GM23338 (cell line): Measurements from ENCODE around the gene HDAC6. TPM values are rescaled to one million over a fixed set of nuclear protein-coding genes. Genes with fewer than 3 reads are reported as not detected.

ENCODE experiments used
- polyA plus RNA-seq: library from polyadenylated mRNA; unstranded; fragments of >200 nt; fragmentation: Nextera tagmentation; extraction: Ambion mirVana; gene quantifications from 2 replicates; pipeline ENCODE4 v1.2.1, GENCODE V29; 2016
- small RNA-seq: library from RNA; depleted of rRNA; stranded (forward); fragments of <200 nt; gene quantifications from one replicate; pipeline ENCODE3, GENCODE V24; 2014; ENCODE audit warnings: low replicate concordance
- total RNA-seq: library from RNA; depleted of rRNA; stranded (reverse); fragments of >200 nt; shearing (Covaris generic); gene quantifications from 2 replicates; pipeline ENCODE4 v1.2.3, GENCODE V29; 2014; rRNA removed

Gene HDAC6
- total and polyA plus RNA-seq, 2 experiments from 2014 or later: 33.0 to 49.8 TPM

Small RNAs within 50 kb of the gene (small RNA-seq; reads per million reads assigned to genes)
- not detected for gene RNU6-29P

Other genes starting within 250 kb of the HDAC6 start
- gene RBM3, start 227.6 kb upstream of the HDAC6 start, total RNA-seq: 103 and 114 TPM in 2 replicates
- gene RBM3, start 227.6 kb upstream of the HDAC6 start, polyA plus RNA-seq: 71.8 and 77.5 TPM in 2 replicates
- gene WDR13, start 204.6 kb upstream of the HDAC6 start, total RNA-seq: 24.2 and 34.9 TPM in 2 replicates
- gene WDR13, start 204.6 kb upstream of the HDAC6 start, polyA plus RNA-seq: 19.3 and 24.9 TPM in 2 replicates
- gene WAS, start 118.3 kb upstream of the HDAC6 start, total RNA-seq: 0.12 and 0.56 TPM in 2 replicates
- gene WAS, start 118.3 kb upstream of the HDAC6 start, polyA plus RNA-seq: 0.12 and 0.32 TPM in 2 replicates
- gene SUV39H1, start 105.3 kb upstream of the HDAC6 start, total RNA-seq: 14.1 and 15.2 TPM in 2 replicates
- gene SUV39H1, start 105.3 kb upstream of the HDAC6 start, polyA plus RNA-seq: 9.0 and 9.5 TPM in 2 replicates
- not detected in 2 replicates for gene GLOD5, start 40.3 kb upstream of the HDAC6 start, total RNA-seq
- not detected in 2 replicates for gene GLOD5, start 40.3 kb upstream of the HDAC6 start, polyA plus RNA-seq
- not detected in 2 replicates for gene GATA1, start 15.5 kb upstream of the HDAC6 start, total RNA-seq
- gene GATA1, start 15.5 kb upstream of the HDAC6 start, polyA plus RNA-seq: not detected in 2 replicates
- 1.3 TPM in 1 of 2 replicates, not detected in the other for gene ERAS, start 24.4 kb downstream of the HDAC6 start, total RNA-seq
- 1.7 and 2.4 TPM in 2 replicates for gene ERAS, start 24.4 kb downstream of the HDAC6 start, polyA plus RNA-seq
- 4.0 and 15.6 TPM in 2 replicates for gene PCSK1N, start 33.5 kb downstream of the HDAC6 start, total RNA-seq
- gene PCSK1N, start 33.5 kb downstream of the HDAC6 start, polyA plus RNA-seq: 12.8 and 16.5 TPM in 2 replicates
- 61.3 and 67.1 TPM in 2 replicates for gene TIMM17B, start 95.7 kb downstream of the HDAC6 start, total RNA-seq
- 147 and 158 TPM in 2 replicates for gene TIMM17B, start 95.7 kb downstream of the HDAC6 start, polyA plus RNA-seq
- 53.2 and 63.4 TPM in 2 replicates for gene PQBP1, start 95.9 kb downstream of the HDAC6 start, total RNA-seq
- 121 and 130 TPM in 2 replicates for gene PQBP1, start 95.9 kb downstream of the HDAC6 start, polyA plus RNA-seq
- gene SLC35A2, start 109.6 kb downstream of the HDAC6 start, total RNA-seq: 16.4 and 17.7 TPM in 2 replicates
- 13.0 and 20.6 TPM in 2 replicates for gene SLC35A2, start 109.6 kb downstream of the HDAC6 start, polyA plus RNA-seq
- 336 and 359 TPM in 2 replicates for gene PIM2, start 117.0 kb downstream of the HDAC6 start, total RNA-seq
- 232 and 237 TPM in 2 replicates for gene PIM2, start 117.0 kb downstream of the HDAC6 start, polyA plus RNA-seq
- 45.4 and 56.5 TPM in 2 replicates for gene OTUD5, start 155.5 kb downstream of the HDAC6 start, total RNA-seq
- gene OTUD5, start 155.5 kb downstream of the HDAC6 start, polyA plus RNA-seq: 23.5 and 28.7 TPM in 2 replicates
- 5.3 and 5.6 TPM in 2 replicates for gene KCND1, start 169.8 kb downstream of the HDAC6 start, total RNA-seq
- gene KCND1, start 169.8 kb downstream of the HDAC6 start, polyA plus RNA-seq: 2.7 and 3.2 TPM in 2 replicates
- gene GRIPAP1, start 200.2 kb downstream of the HDAC6 start, total RNA-seq: 32.7 and 39.1 TPM in 2 replicates
- 57.1 and 62.2 TPM in 2 replicates for gene GRIPAP1, start 200.2 kb downstream of the HDAC6 start, polyA plus RNA-seq
- gene TFE3, start 241.3 kb downstream of the HDAC6 start, total RNA-seq: 63.3 and 83.8 TPM in 2 replicates
- gene TFE3, start 241.3 kb downstream of the HDAC6 start, polyA plus RNA-seq: 20.8 and 21.4 TPM in 2 replicates